A549 (cell line): ENCODE results near the gene SPECC1. TPM values are rescaled to one million over a fixed set of nuclear protein-coding genes. Genes with fewer than 3 reads are reported as not detected.

Source experiments
- ATAC-seq, 2 experiments: fragments of 200-7000 bp in 1 of 2; fragments of >200 bp in 1 of 2; cut with Nextera tagmentation in 1 of 2; cut with Tn5 transposase in 1 of 2; 3 replicates each; pipeline versions ENCODE4 v1.8.0 to v1.9.1; 2018 to 2020; ENCODE audit warnings: mild to moderate bottlenecking in 1 of 2, moderate library complexity in 1 of 2
- CTCF ChIA-PET: fragments of 300-600 bp; sonication (Branson Sonifier 250); formaldehyde crosslinking; extraction: SDS; loops from one replicate; lab custom pipeline; 2021; ENCODE audit warnings: antibody characterized with exemption, inconsistent platforms; lab: Yijun Ruan, JAX
- POLR2A ChIA-PET: fragments of 350-600 bp; formaldehyde crosslinking; extraction: SDS; loops from one replicate; lab custom pipeline; 2021; ENCODE audit warnings: antibody characterized with exemption, inconsistent platforms; lab: Yijun Ruan, JAX
- DNase-seq, 2 experiments: peaks; one replicate each; pipeline versions ENCODE4 v3.0.0 to v3.0.0-alpha.2; 2011 to 2016; ENCODE audit warnings: low read depth in 1 of 2, low spot score in 1 of 2
- FAIRE-seq: peaks from 2 replicates; lab custom pipeline; 2011; peaks lifted over from hg19 to GRCh38; lab: Jason Lieb, UNC
- H3K27ac ChIP-seq, 2 experiments: fragments of >200 bp; sonication (Bioruptor Twin); formaldehyde crosslinking; 3 replicates each; pipeline ENCODE4 v1.5.1; 2016 to 2017
- H3K4me1 ChIP-seq: fragments of >200 bp; sonication (Bioruptor Twin); formaldehyde crosslinking; 3 replicates; pipeline ENCODE4 v1.6.1; 2016
- H3K4me2 ChIP-seq: fragments of >200 bp; sonication (Bioruptor Twin); formaldehyde crosslinking; 3 replicates; pipeline ENCODE4 v1.6.1; 2016
- H3K4me3 ChIP-seq: fragments of >200 bp; sonication (Bioruptor Twin); formaldehyde crosslinking; 3 replicates; pipeline ENCODE4 v1.5.1; 2016
- H3K9me3 ChIP-seq: fragments of >200 bp; sonication (Bioruptor Twin); formaldehyde crosslinking; 3 replicates; pipeline ENCODE4 v1.6.1; 2016
- CBX2 ChIP-seq: fragments of 200-600 bp; sonication (generic); IDR thresholded peaks from 2 replicates; pipeline ENCODE4 v1.6.1; 2016; ENCODE audit warnings: low read depth, mild to moderate bottlenecking, borderline replicate concordance
- CHD2 ChIP-seq: fragments of 150-350 bp; IDR thresholded peaks from 2 replicates; pipeline ENCODE4 v1.6.1; 2014; ENCODE audit warnings: low read length; ENCODE audit not compliant: partially characterized antibody
- EP300 ChIP-seq, 2 experiments: fragments of >200 bp; sonication (Bioruptor Twin); formaldehyde crosslinking; IDR thresholded peaks; 2 replicates in 1 of 2; 3 replicates in 1 of 2; pipeline ENCODE4 v1.6.1; 2016 to 2017
- FOSB ChIP-seq: fragments of 250-450 bp; sonication (Bioruptor Pico); IDR thresholded peaks from 2 replicates; pipeline ENCODE4 v1.5.0; 2020; ENCODE audit warnings: mild to moderate bottlenecking, moderate library complexity
- FOSL2 ChIP-seq, 2 experiments: fragments of 450-650 bp in 1 of 2; fragments of >200 bp in 1 of 2; sonication (Bioruptor Twin) in 1 of 2; formaldehyde crosslinking; IDR thresholded peaks; 2 replicates each; pipeline versions ENCODE4 v1.5.0 to v1.6.1; 2016 to 2020; ENCODE audit warnings: mild to moderate bottlenecking in 1 of 2, moderate library complexity in 1 of 2
- FOXS1 ChIP-seq: fragments of 250-450 bp; sonication (Bioruptor Pico); IDR thresholded peaks from 2 replicates; pipeline ENCODE4 v1.5.0; 2020; ENCODE audit warnings: mild to moderate bottlenecking, moderate library complexity
- HDAC2 ChIP-seq: fragments of 200-600 bp; sonication (generic); IDR thresholded peaks from 2 replicates; pipeline ENCODE4 v1.6.1; 2016
- HEYL ChIP-seq: fragments of 250-450 bp; sonication (Bioruptor Pico); IDR thresholded peaks from 2 replicates; pipeline ENCODE4 v1.8.0; 2021; ENCODE audit warnings: mild to moderate bottlenecking, moderate library complexity
- HOXA7 ChIP-seq: fragments of 250-450 bp; sonication (Bioruptor Pico); IDR thresholded peaks from 2 replicates; pipeline ENCODE4 v1.5.0; 2020; ENCODE audit warnings: mild to moderate bottlenecking, moderate library complexity
- JUN ChIP-seq, 2 experiments: fragments of >200 bp; sonication (Bioruptor Twin); formaldehyde crosslinking; IDR thresholded peaks; 2 replicates in 1 of 2; 3 replicates in 1 of 2; pipeline ENCODE4 v1.6.1; 2016 to 2017
- KDM1A ChIP-seq: fragments of 200-600 bp; sonication (generic); IDR thresholded peaks from 2 replicates; pipeline ENCODE4 v1.6.1; 2016; ENCODE audit warnings: low read depth, mild to moderate bottlenecking
- KDM5A ChIP-seq: fragments of 200-600 bp; sonication (generic); IDR thresholded peaks from 2 replicates; pipeline ENCODE4 v1.6.1; 2016; ENCODE audit warnings: antibody characterized with exemption, mild to moderate bottlenecking
- NFE2L2 ChIP-seq: fragments of 150-350 bp; conservative IDR thresholded peaks from 2 replicates; pipeline ENCODE4 v1.6.1; 2014; ENCODE audit warnings: low read length
- POLR2A ChIP-seq: IDR thresholded peaks from 2 replicates; pipeline ENCODE4 v1.6.1; 2012; ENCODE audit warnings: mild to moderate bottlenecking, low read length
- RARB ChIP-seq: fragments of 250-450 bp; sonication (Bioruptor Pico); IDR thresholded peaks from 2 replicates; pipeline ENCODE4 v1.8.0; 2021; ENCODE audit warnings: mild to moderate bottlenecking, moderate library complexity
- RFX5 ChIP-seq: fragments of 450-650 bp; IDR thresholded peaks from 2 replicates; pipeline ENCODE4 v1.7.1; 2014; ENCODE audit warnings: antibody characterized with exemption, mild to moderate bottlenecking, moderate library complexity
- SREBF2 ChIP-seq: fragments of 450-650 bp; IDR thresholded peaks from 2 replicates; pipeline ENCODE4 v1.6.1; 2014; ENCODE audit warnings: mild to moderate bottlenecking, moderate library complexity
- TFCP2L1 ChIP-seq: fragments of 250-450 bp; sonication (Bioruptor Pico); IDR thresholded peaks from 2 replicates; pipeline ENCODE4 v1.5.0; 2021; ENCODE audit warnings: mild to moderate bottlenecking
- ZFP36 ChIP-seq: fragments of 450-650 bp; IDR thresholded peaks from 2 replicates; pipeline ENCODE4 v1.6.1; 2014; ENCODE audit warnings: borderline replicate concordance; ENCODE audit not compliant: partially characterized antibody
- WGBS: methylation state at CpG from one replicate; pipeline ENCODE4 v1.1.6; 2017; ENCODE audit errors: missing lambda C conversion rate; 5-methylcytosine and 5-hydroxymethylcytosine counted together
- polyA plus RNA-seq, 4 experiments: library from polyadenylated mRNA; depleted of rRNA in 3 of 4; stranded (reverse); fragments of >200 nt; fragmentation: RNase III in 1 of 4; extraction: RNeasy Plus Mini Kit Qiagen cat#74134 plus additional on column Dnase treatment in 1 of 4; gene quantifications; 2 replicates in 3 of 4; 3 replicates in 1 of 4; pipeline ENCODE4 v1.2.3, GENCODE V29; 2011 to 2017
- TF ChIP-seq, protein P1 (sequence below): IDR thresholded peaks from 2 replicates; pipeline ENCODE4 v1.6.1; 2012; ENCODE audit warnings: low read depth, borderline replicate concordance
- TF ChIP-seq, protein P2 (sequence below): fragments of >200 bp; sonication (Bioruptor Twin); formaldehyde crosslinking; IDR thresholded peaks from 3 replicates; pipeline ENCODE4 v1.6.1; 2016
- TF ChIP-seq, protein P3 (sequence below): fragments of 250-450 bp; sonication (Bioruptor Pico); IDR thresholded peaks from 2 replicates; pipeline ENCODE4 v1.5.0; 2021; ENCODE audit warnings: mild to moderate bottlenecking, moderate library complexity, borderline replicate concordance
- TF ChIP-seq, protein P4 (sequence below): IDR thresholded peaks from 2 replicates; pipeline ENCODE4 v1.6.1; 2012
- TF ChIP-seq, protein P5 (sequence below): fragments of >200 bp; sonication (Bioruptor Twin); formaldehyde crosslinking; IDR thresholded peaks from 3 replicates; pipeline ENCODE4 v1.5.1; 2016
- TF ChIP-seq, protein P6 (sequence below): fragments of 250-450 bp; sonication (Bioruptor Pico); IDR thresholded peaks from 2 replicates; pipeline ENCODE4 v1.5.0; 2020; ENCODE audit warnings: low read depth, mild to moderate bottlenecking, moderate library complexity

Gene SPECC1
- polyA plus RNA-seq, 2 of the 4 experiments (the other 2 are of a cell fraction): 45.1 to 66.2 TPM

DNA sequence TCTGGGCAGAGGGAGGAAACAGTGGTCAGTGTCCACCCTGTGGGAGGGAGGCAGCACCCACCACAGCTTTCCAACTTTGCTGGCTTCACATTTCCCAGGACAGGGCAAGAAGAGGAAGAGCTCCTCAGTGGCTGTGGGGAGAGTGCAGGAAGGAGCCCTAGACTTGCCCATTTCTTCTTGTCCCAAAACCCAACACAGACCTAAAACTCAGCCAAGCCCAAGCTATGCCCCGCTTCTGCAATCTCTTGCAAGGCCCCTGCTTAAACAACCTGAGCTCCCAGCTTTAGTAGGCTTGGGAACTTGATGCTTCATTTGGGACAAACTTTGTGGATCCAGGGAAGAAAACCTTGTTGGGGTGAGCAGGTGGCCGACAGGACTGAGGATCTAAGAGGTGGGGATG lies 284.3 kb downstream of the SPECC1 start:
- no peaks in the 10 kb centered on the region for H3K9me3 ChIP-seq
- no peaks in the 10 kb centered on the region for H3K4me1 ChIP-seq
- no peak for ATAC-seq
- no peak for FAIRE-seq
- no peak for DNase-seq
- ChIA-PET POLR2A (no interaction called here), CTCF (interaction anchor here (0.7 to 1.2 kb wide), 5 partner anchors 27 to 307 kb away, joined by 3 read pairs; no protein-coding TSS in a partner anchor)
- H3K27ac ChIP-seq: no peak overlapping the region
- 91% methylated on average over 2 of the region's 2 CpGs for WGBS
- H3K4me2 ChIP-seq: no peak overlapping the region
- no peak overlapping the region for H3K4me3 ChIP-seq
- TF ChIP-seq, protein P1, sequence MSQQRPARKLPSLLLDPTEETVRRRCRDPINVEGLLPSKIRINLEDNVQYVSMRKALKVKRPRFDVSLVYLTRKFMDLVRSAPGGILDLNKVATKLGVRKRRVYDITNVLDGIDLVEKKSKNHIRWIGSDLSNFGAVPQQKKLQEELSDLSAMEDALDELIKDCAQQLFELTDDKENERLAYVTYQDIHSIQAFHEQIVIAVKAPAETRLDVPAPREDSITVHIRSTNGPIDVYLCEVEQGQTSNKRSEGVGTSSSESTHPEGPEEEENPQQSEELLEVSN: no peak
- TF ChIP-seq EP300 (IDR thresholded peaks at IDR 0.05): no peak
- TF ChIP-seq, protein P2, sequence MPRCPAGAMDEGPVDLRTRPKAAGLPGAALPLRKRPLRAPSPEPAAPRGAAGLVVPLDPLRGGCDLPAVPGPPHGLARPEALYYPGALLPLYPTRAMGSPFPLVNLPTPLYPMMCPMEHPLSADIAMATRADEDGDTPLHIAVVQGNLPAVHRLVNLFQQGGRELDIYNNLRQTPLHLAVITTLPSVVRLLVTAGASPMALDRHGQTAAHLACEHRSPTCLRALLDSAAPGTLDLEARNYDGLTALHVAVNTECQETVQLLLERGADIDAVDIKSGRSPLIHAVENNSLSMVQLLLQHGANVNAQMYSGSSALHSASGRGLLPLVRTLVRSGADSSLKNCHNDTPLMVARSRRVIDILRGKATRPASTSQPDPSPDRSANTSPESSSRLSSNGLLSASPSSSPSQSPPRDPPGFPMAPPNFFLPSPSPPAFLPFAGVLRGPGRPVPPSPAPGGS: no peak
- no peak for TF ChIP-seq FOXS1
- TF ChIP-seq, protein P3, sequence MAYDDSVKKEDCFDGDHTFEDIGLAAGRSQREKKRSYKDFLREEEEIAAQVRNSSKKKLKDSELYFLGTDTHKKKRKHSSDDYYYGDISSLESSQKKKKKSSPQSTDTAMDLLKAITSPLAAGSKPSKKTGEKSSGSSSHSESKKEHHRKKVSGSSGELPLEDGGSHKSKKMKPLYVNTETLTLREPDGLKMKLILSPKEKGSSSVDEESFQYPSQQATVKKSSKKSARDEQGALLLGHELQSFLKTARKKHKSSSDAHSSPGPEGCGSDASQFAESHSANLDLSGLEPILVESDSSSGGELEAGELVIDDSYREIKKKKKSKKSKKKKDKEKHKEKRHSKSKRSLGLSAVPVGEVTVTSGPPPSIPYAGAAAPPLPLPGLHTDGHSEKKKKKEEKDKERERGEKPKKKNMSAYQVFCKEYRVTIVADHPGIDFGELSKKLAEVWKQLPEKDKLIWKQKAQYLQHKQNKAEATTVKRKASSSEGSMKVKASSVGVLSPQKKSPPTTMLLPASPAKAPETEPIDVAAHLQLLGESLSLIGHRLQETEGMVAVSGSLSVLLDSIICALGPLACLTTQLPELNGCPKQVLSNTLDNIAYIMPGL (CRISPR knock-in tag): no peak
- TF ChIP-seq HEYL (CRISPR knock-in tag): no peak
- TF ChIP-seq ZFP36: no peak
- TF ChIP-seq, protein P4, sequence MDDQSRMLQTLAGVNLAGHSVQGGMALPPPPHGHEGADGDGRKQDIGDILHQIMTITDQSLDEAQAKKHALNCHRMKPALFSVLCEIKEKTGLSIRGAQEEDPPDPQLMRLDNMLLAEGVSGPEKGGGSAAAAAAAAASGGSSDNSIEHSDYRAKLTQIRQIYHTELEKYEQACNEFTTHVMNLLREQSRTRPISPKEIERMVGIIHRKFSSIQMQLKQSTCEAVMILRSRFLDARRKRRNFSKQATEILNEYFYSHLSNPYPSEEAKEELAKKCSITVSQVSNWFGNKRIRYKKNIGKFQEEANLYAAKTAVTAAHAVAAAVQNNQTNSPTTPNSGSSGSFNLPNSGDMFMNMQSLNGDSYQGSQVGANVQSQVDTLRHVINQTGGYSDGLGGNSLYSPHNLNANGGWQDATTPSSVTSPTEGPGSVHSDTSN: no peak

DNA sequence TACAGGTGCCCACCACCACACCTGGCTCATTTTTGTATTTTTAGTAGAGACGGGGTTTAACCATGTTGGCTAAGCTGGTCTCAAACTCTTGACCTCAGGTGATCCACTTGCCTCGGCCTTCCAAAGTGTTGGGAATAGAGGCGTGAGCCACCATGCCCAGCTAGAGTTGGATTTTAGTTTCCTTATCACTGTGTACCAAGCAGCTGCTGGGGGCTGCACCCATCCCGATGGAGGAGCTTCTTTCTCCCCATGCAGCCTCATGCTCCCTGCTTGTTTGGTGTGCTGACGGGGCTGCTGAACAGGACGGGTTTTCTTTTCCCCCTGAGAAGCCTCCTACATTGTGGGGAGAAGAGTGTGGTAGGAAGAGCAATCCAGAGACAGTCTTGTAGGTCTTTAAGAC lies 285.0 kb downstream of the SPECC1 start:
- ChIA-PET CTCF (interaction anchor here (1.0 to 1.1 kb wide), 2 partner anchors 85 to 301 kb away, joined by 3 read pairs; no protein-coding TSS in a partner anchor), POLR2A (no interaction called here)
- Histone ChIP-seq H3K4me1 (no peaks in the 10 kb centered on the region), H3K9me3 (no peaks in the 10 kb centered on the region), H3K27ac (no peak overlapping the region)
- 92% methylated on average over 6 of the region's 6 CpGs for WGBS
- no peak for DNase-seq
- TF ChIP-seq NFE2L2 (no peak), CBX2 (no peak), JUN (IDR thresholded peaks at IDR 0.05) (no peak), TFCP2L1 (CRISPR knock-in tag) (no peak), FOSL2 (IDR thresholded peaks at IDR 0.05) (no peak), FOSL2 (CRISPR knock-in tag; IDR thresholded peaks at IDR 0.05) (no peak), FOSB (CRISPR knock-in tag) (no peak), RFX5 (no peak), POLR2A (no peak), KDM1A (no peak), CHD2 (no peak), SREBF2 (no peak), HOXA7 (CRISPR knock-in tag) (no peak), KDM5A (no peak), HDAC2 (no peak), RARB (CRISPR knock-in tag) (no peak)
- TF ChIP-seq, protein P1: no peak
- TF ChIP-seq, protein P5, sequence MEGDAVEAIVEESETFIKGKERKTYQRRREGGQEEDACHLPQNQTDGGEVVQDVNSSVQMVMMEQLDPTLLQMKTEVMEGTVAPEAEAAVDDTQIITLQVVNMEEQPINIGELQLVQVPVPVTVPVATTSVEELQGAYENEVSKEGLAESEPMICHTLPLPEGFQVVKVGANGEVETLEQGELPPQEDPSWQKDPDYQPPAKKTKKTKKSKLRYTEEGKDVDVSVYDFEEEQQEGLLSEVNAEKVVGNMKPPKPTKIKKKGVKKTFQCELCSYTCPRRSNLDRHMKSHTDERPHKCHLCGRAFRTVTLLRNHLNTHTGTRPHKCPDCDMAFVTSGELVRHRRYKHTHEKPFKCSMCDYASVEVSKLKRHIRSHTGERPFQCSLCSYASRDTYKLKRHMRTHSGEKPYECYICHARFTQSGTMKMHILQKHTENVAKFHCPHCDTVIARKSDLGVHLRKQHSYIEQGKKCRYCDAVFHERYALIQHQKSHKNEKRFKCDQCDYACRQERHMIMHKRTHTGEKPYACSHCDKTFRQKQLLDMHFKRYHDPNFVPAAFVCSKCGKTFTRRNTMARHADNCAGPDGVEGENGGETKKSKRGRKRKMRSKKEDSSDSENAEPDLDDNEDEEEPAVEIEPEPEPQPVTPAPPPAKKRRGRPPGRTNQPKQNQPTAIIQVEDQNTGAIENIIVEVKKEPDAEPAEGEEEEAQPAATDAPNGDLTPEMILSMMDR: no peak
- TF ChIP-seq, protein P6, sequence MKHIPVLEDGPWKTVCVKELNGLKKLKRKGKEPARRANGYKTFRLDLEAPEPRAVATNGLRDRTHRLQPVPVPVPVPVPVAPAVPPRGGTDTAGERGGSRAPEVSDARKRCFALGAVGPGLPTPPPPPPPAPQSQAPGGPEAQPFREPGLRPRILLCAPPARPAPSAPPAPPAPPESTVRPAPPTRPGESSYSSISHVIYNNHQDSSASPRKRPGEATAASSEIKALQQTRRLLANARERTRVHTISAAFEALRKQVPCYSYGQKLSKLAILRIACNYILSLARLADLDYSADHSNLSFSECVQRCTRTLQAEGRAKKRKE (CRISPR knock-in tag): no peak
- TF ChIP-seq, all 56 proteins: peak for 0
- H3K4me2 ChIP-seq: no peak overlapping the region
- ATAC-seq (no peak), FAIRE-seq (no peak)
- H3K4me3 ChIP-seq: no peak overlapping the region
